Sigmoid colon (tissue), 7 donors: ENCODE data around the gene ELOVL5. TPM values are rescaled to one million over a fixed set of nuclear protein-coding genes. Genes with fewer than 3 reads are reported as not detected.

Source experiments
- DNase-seq: peaks from one replicate; pipeline ENCODE4 v3.0.0-alpha.2; 2019
- H3K27ac ChIP-seq, 4 donors: fragments of 200-600 bp; sonication (generic); one replicate each; pipeline ENCODE4 v1.5.1; 2016 to 2019; ENCODE audit warnings: mild to moderate bottlenecking in 1 of 4
- H3K27me3 ChIP-seq, 3 donors: fragments of 200-600 bp; sonication (generic); one replicate each; pipeline ENCODE4 v1.5.1; 2019; ENCODE audit warnings: mild to moderate bottlenecking in 1 of 3
- H3K36me3 ChIP-seq, 4 donors: fragments of 200-600 bp; sonication (generic); one replicate each; pipeline ENCODE4 v1.5.1; 2016 to 2019
- H3K4me1 ChIP-seq, 4 donors: fragments of 200-600 bp; sonication (generic); one replicate each; pipeline ENCODE4 v1.5.1; 2017 to 2019
- H3K4me3 ChIP-seq, 4 donors: fragments of 200-600 bp; sonication (generic); one replicate each; pipeline ENCODE4 v1.5.1; 2017 to 2019; ENCODE audit warnings: mild to moderate bottlenecking in 2 of 4, moderate library complexity in 1 of 4
- H3K9me3 ChIP-seq, 4 donors: fragments of 200-600 bp in 3 of 4; sonication (generic) in 3 of 4; one replicate each; pipeline versions ENCODE4 v1.5.1 to v1.6.1; 2013 to 2019
- CTCF ChIP-seq, 4 experiments: fragments of 450-650 bp in 3 of 4; fragments of 200-600 bp in 1 of 4; IDR thresholded peaks; one replicate each; pipeline ENCODE4 v1.5.1; 2016 to 2019; ENCODE audit warnings: antibody characterized with exemption in 4 of 4, mild to moderate bottlenecking in 3 of 4, moderate library complexity in 2 of 4
- EP300 ChIP-seq, 4 donors: sonication (generic); formaldehyde crosslinking; IDR thresholded peaks; one replicate each; pipeline ENCODE4 v1.6.1; 2017; ENCODE audit warnings: antibody characterized with exemption in 4 of 4
- POLR2A ChIP-seq, 2 donors: fragments of 450-650 bp; IDR thresholded peaks; one replicate each; pipeline ENCODE4 v1.6.1; 2016; ENCODE audit warnings: antibody characterized with exemption in 2 of 2, mild to moderate bottlenecking in 2 of 2, moderate library complexity in 2 of 2
- POLR2AphosphoS5 ChIP-seq, 4 donors: sonication (generic); formaldehyde crosslinking; IDR thresholded peaks; one replicate each; pipeline ENCODE4 v1.6.1; 2017; ENCODE audit warnings: antibody characterized with exemption in 4 of 4
- WGBS, 2 donors: extraction: QIAGEN DNeasy Blood & Tissue Kit; methylation state at CpG; one replicate each; pipeline ENCODE4 v1.1.7; 2013; 5-methylcytosine and 5-hydroxymethylcytosine counted together
- intact Hi-C: fragments of 100-400 bp; cut with DNase I; formaldehyde crosslinking; loops from one replicate; pipeline ENCODE4 v1.15.1; 2023
- polyA plus RNA-seq, 3 donors: library from polyadenylated mRNA; stranded (reverse); fragments of 200-250 nt; gene quantifications; one replicate each; pipeline ENCODE4 v1.2.3, GENCODE V29; 2013
- total RNA-seq, 4 donors: library from RNA; depleted of rRNA; stranded (reverse); fragments of >200 nt; gene quantifications; one replicate each; pipeline ENCODE4 v1.1.0, GENCODE V29; 2016
- donor health status: healthy with polysubstance abuse.
- donor health status: Bipolar disorder and iron deficiency.
- donor health status: healthy.

Gene ELOVL5
- total and polyA plus RNA-seq, 7 donors: 7.2 to 73.8 (median 54.3) TPM

GRCh38 chr6:53360093-53360912, 11.6 kb upstream of the ELOVL5 start:
- WGBS, 2 donors: 70 to 73% methylated on average over 10 of the region's 10 CpGs
- intact Hi-C loops: no loop called here
- TF ChIP-seq POLR2A (IDR thresholded peaks at IDR 0.05): no peak
- no peak for TF ChIP-seq CTCF (IDR thresholded peaks at IDR 0.05)
- no peak for TF ChIP-seq EP300 (IDR thresholded peaks at IDR 0.05)
- no peak for TF ChIP-seq POLR2AphosphoS5 (IDR thresholded peaks at IDR 0.05)
- H3K27me3 ChIP-seq: no peaks in the 10 kb centered on the region
- peak overlapping the region; percentile 89 to 96 (median 94) for H3K27ac ChIP-seq
- no peaks in the 10 kb centered on the region for H3K9me3 ChIP-seq
- no peaks in the 10 kb centered on the region for H3K36me3 ChIP-seq
- peaks cover 0 to 16% (median 4%) of the 10 kb centered on the region in 4 donors for H3K4me1 ChIP-seq
- no peak for DNase-seq
- peak overlapping the region; percentile 51 to 72 (median 64) for H3K4me3 ChIP-seq

- H3K4me3 ChIP-seq: peak overlapping the region; percentile 51 to 72 (median 64)
- H3K9me3 ChIP-seq: no peaks in the 10 kb centered on the region
- intact Hi-C loops: loop anchor here (5.0 to 10.0 kb wide), 3 partner anchors 125 to 435 kb away; partner anchors contain the start of gene LRRC1
- no peaks in the 10 kb centered on the region for H3K36me3 ChIP-seq
- 1 to 7% methylated on average over 10 of the region's 10 CpGs for WGBS, 2 donors
- peak overlapping the region; percentile 89 to 96 (median 94) for H3K27ac ChIP-seq
- H3K27me3 ChIP-seq: no peaks in the 10 kb centered on the region
- peaks cover 0 to 16% (median 4%) of the 10 kb centered on the region in 4 donors for H3K4me1 ChIP-seq
- no peak for TF ChIP-seq EP300 (IDR thresholded peaks at IDR 0.05)
- TF ChIP-seq POLR2AphosphoS5 (IDR thresholded peaks at IDR 0.05): no peak
- no peak for TF ChIP-seq POLR2A (IDR thresholded peaks at IDR 0.05)
- no peak for TF ChIP-seq CTCF (IDR thresholded peaks at IDR 0.05)
- DNase-seq: no peak
Observed at GRCh38 chr6:53359843-53360092, 11.0 kb upstream of the ELOVL5 start.

- TF ChIP-seq EP300 (IDR thresholded peaks at IDR 0.05) (peak in 2 of 4 donors; percentile 26 to 35), CTCF (IDR thresholded peaks at IDR 0.05) (no peak), POLR2A (IDR thresholded peaks at IDR 0.05) (peak; percentile 28 to 53), POLR2AphosphoS5 (IDR thresholded peaks at IDR 0.05) (peak; percentile 79 to 93 (median 90))
- H3K4me1 ChIP-seq: peaks cover 0 to 16% (median 4%) of the 10 kb centered on the region in 4 donors
- 1% methylated on average over 73 of the region's 73 CpGs for WGBS, 2 donors
- H3K27me3 ChIP-seq: no peaks in the 10 kb centered on the region
- peak; percentile 97 for DNase-seq
- intact Hi-C loops: loop anchor here (5.0 to 10.0 kb wide), 3 partner anchors 126 to 436 kb away; partner anchors contain the start of gene LRRC1
- no peaks in the 10 kb centered on the region for H3K36me3 ChIP-seq
- no peaks in the 10 kb centered on the region for H3K9me3 ChIP-seq
- peak overlapping the region; percentile 51 to 72 (median 64) for H3K4me3 ChIP-seq
- H3K27ac ChIP-seq: peak overlapping the region; percentile 89 to 96 (median 94)
Observed at GRCh38 chr6:53359095-53359842, 10.5 kb upstream of the ELOVL5 start.

- DNase-seq: no peak
- H3K27ac ChIP-seq: peak overlapping the region; percentile 89 to 96 (median 94)
- WGBS, 2 donors: 2 to 5% methylated on average over 17 of the region's 17 CpGs
- H3K36me3 ChIP-seq: no peaks in the 10 kb centered on the region
- no peaks in the 10 kb centered on the region for H3K9me3 ChIP-seq
- H3K27me3 ChIP-seq: no peaks in the 10 kb centered on the region
- intact Hi-C loops: loop anchor here (5.0 to 10.0 kb wide), 3 partner anchors 126 to 436 kb away; partner anchors contain the start of gene LRRC1
- peaks cover 0 to 16% (median 4%) of the 10 kb centered on the region in 4 donors for H3K4me1 ChIP-seq
- TF ChIP-seq CTCF (IDR thresholded peaks at IDR 0.05) (no peak), POLR2A (IDR thresholded peaks at IDR 0.05) (no peak), POLR2AphosphoS5 (IDR thresholded peaks at IDR 0.05) (no peak), EP300 (IDR thresholded peaks at IDR 0.05) (no peak)
- H3K4me3 ChIP-seq: peak overlapping the region; percentile 51 to 72 (median 64)
Observed at GRCh38 chr6:53358440-53359094, 9.8 kb upstream of the ELOVL5 start.
